OCI-LY7 (cell line): ENCODE data around the gene CD22. TPM values are rescaled to one million over a fixed set of nuclear protein-coding genes. Genes with fewer than 3 reads are reported as not detected.

Source experiments
- BruUV-seq: library from RNA; stranded (reverse); fragments of 400-500 nt; replicated peaks from 2 replicates; lab custom pipeline; 2021; lab: Mats Ljungman, UMichigan
- CTCF ChIA-PET: fragments of 300-600 bp; sonication (Branson Sonifier 250); formaldehyde crosslinking; loops from one replicate; lab custom pipeline; 2022; ENCODE audit warnings: antibody characterized with exemption; ENCODE audit not compliant: unreplicated experiment; lab: Charles Lee
- POLR2A ChIA-PET: fragments of 300-600 bp; sonication (Branson Sonifier 250); formaldehyde crosslinking; loops from one replicate; lab custom pipeline; 2022; ENCODE audit warnings: antibody characterized with exemption; lab: Charles Lee
- DNase-seq: peaks from one replicate; pipeline ENCODE4 v3.0.0-alpha.2; 2015; ENCODE audit warnings: low spot score
- H2AFZ ChIP-seq: fragments of 200-600 bp; sonication (generic), shearing (Covaris generic); 2 replicates; pipeline ENCODE4 v1.6.1; 2014; ENCODE audit warnings: mild to moderate bottlenecking, antibody characterized with exemption, low read length, moderate library complexity
- H3K27ac ChIP-seq: fragments of 200-600 bp; sonication (generic); 2 replicates; pipeline ENCODE4 v1.5.1; 2014; ENCODE audit warnings: mixed run types, low read depth, mild to moderate bottlenecking, moderate library complexity, low read length, inconsistent platforms; ENCODE audit not compliant: poor library complexity, severe bottlenecking
- H3K36me3 ChIP-seq: fragments of 200-600 bp; sonication (generic); 2 replicates; pipeline ENCODE4 v1.6.1; 2014; ENCODE audit warnings: mild to moderate bottlenecking, antibody characterized with exemption, low read length, moderate library complexity, mixed read lengths; ENCODE audit not compliant: insufficient read depth
- H3K4me1 ChIP-seq: fragments of 200-600 bp; sonication (generic); 2 replicates; pipeline ENCODE4 v1.5.1; 2014; ENCODE audit warnings: mild to moderate bottlenecking, low read length; ENCODE audit not compliant: insufficient read depth, poor library complexity, severe bottlenecking
- H3K4me2 ChIP-seq: fragments of 200-600 bp; sonication (generic); 2 replicates; pipeline ENCODE4 v1.6.1; 2014; ENCODE audit warnings: mild to moderate bottlenecking, low read length
- H3K4me3 ChIP-seq: fragments of 200-600 bp; sonication (generic); 2 replicates; pipeline ENCODE4 v1.5.1; 2014; ENCODE audit warnings: mild to moderate bottlenecking, low read depth, low read length; ENCODE audit not compliant: poor library complexity, severe bottlenecking
- H3K79me2 ChIP-seq: fragments of 200-600 bp; sonication (generic); 2 replicates; pipeline ENCODE4 v1.6.1; 2016; ENCODE audit warnings: low read depth, mild to moderate bottlenecking, low read length, moderate library complexity, mixed read lengths; ENCODE audit not compliant: insufficient read depth
- H3K9me2 ChIP-seq: fragments of 200-600 bp; sonication (generic); 2 replicates; pipeline ENCODE4 v1.6.1; 2016; ENCODE audit warnings: mild to moderate bottlenecking, low read length, mixed read lengths; ENCODE audit not compliant: insufficient read depth
- H3K9me3 ChIP-seq: fragments of 200-600 bp; sonication (generic); 2 replicates; pipeline ENCODE4 v1.6.1; 2014; ENCODE audit warnings: mild to moderate bottlenecking, mixed run types, low read length, mixed read lengths
- H4K20me1 ChIP-seq: fragments of 200-600 bp; sonication (generic); 2 replicates; pipeline ENCODE4 v1.6.1; 2014; ENCODE audit warnings: mild to moderate bottlenecking, antibody characterized with exemption, low read length, moderate library complexity, mixed read lengths; ENCODE audit not compliant: insufficient read depth
- CTCF ChIP-seq: fragments of 200-600 bp; sonication (generic); conservative IDR thresholded peaks from 2 replicates; pipeline ENCODE4 v1.5.1; 2014; ENCODE audit warnings: mild to moderate bottlenecking, antibody characterized with exemption, low read length, moderate library complexity, mixed read lengths
- EZH2phosphoT487 ChIP-seq: fragments of 200-600 bp; sonication (generic); IDR thresholded peaks from 2 replicates; pipeline ENCODE4 v1.6.1; 2018; ENCODE audit warnings: low read depth, borderline replicate concordance, mild to moderate bottlenecking, mixed run types, antibody characterized with exemption, low read length, moderate library complexity, mixed read lengths
- intact Hi-C: fragments of 100-400 bp; cut with micrococcal nuclease; formaldehyde crosslinking; loops from one replicate; pipeline ENCODE4 v1.10.0; 2022; ENCODE audit not compliant: unreplicated experiment
- total RNA-seq, 2 experiments: library from RNA; depleted of rRNA in 1 of 2; stranded (reverse); fragments of >200 nt in 1 of 2; shearing (Covaris generic) in 1 of 2; gene quantifications; 2 replicates each; pipeline ENCODE4 v1.2.3, GENCODE V29; 2014 to 2022

The CD22 gene
- total RNA-seq, 2 experiments from 2014 or later: 413 to 972 TPM

GRCh38 chr19:35317464-35318043 lies 11.4 kb upstream of the CD22 start:
- Histone ChIP-seq H3K9me3 (peaks cover 8% of the 10 kb centered on the region; the same call in 1 of the 2 replicates), H3K9me2 (no peaks in the 10 kb centered on the region), H3K79me2 (no peaks in the 10 kb centered on the region), H3K4me3 (no peak overlapping the region), H3K27ac (peak overlapping the region; percentile 42), H2AFZ (peak overlapping the region; percentile 64), H3K4me1 (peaks cover 88% of the 10 kb centered on the region), H3K36me3 (no peaks in the 10 kb centered on the region; the same call in 1 of the 2 replicates), H3K4me2 (no peak overlapping the region; the same call in 1 of the 2 replicates), H4K20me1 (no peaks in the 10 kb centered on the region)
- ChIA-PET CTCF (interaction anchor here (0.6 kb wide), 1 partner anchor 22 kb away, joined by 4 read pairs; no protein-coding TSS in a partner anchor), POLR2A (interaction anchor here (0.9 to 1.7 kb wide), 4 partner anchors 10 to 61 kb away, joined by 3 to 7 read pairs (median 4); no protein-coding TSS in a partner anchor)
- no TSS peak for BruUV-seq
- TF ChIP-seq CTCF (no peak), EZH2phosphoT487 (no peak)
- intact Hi-C loops: no loop called here
- no peak for DNase-seq

GRCh38 chr19:35318679-35319448 lies 10.1 kb upstream of the CD22 start:
- Histone ChIP-seq H3K4me3 (peak overlapping the region; percentile 1), H3K79me2 (no peaks in the 10 kb centered on the region), H3K9me2 (no peaks in the 10 kb centered on the region), H3K4me1 (peaks cover 86% of the 10 kb centered on the region), H3K9me3 (peaks cover 8% of the 10 kb centered on the region; the same call in 1 of the 2 replicates), H3K4me2 (peak overlapping the region; percentile 57), H4K20me1 (no peaks in the 10 kb centered on the region), H3K36me3 (no peaks in the 10 kb centered on the region; the same call in 1 of the 2 replicates), H3K27ac (peak overlapping the region; percentile 88), H2AFZ (no peak overlapping the region)
- intact Hi-C loops: no loop called here
- no peak for TF ChIP-seq EZH2phosphoT487
- no peak for TF ChIP-seq CTCF
- ChIA-PET CTCF (interaction anchor here (0.6 kb wide), 1 partner anchor 396 kb away, joined by 3 read pairs; no protein-coding TSS in a partner anchor), POLR2A (interaction anchor here (0.7 to 3.0 kb wide), 9 partner anchors 8 to 30 kb away, joined by 4 to 12 read pairs (median 6); partner anchors contain the start of genes CD22, FFAR1 and MAG)
- DNase-seq: no peak
- no TSS peak for BruUV-seq
